HEK293T (cell line): Measurements from ENCODE around the gene DNASE1.

ENCODE experiments used
- BHLHE40 ChIP-seq: fragments of 450-650 bp; IDR thresholded peaks from 2 replicates; pipeline ENCODE4 v1.6.1; 2016; ENCODE audit warnings: mild to moderate bottlenecking, moderate library complexity, borderline replicate concordance
- CTBP1 ChIP-seq: fragments of 450-650 bp; IDR thresholded peaks from 2 replicates; pipeline ENCODE4 v1.6.1; 2016; ENCODE audit warnings: borderline replicate concordance
- ELF4 ChIP-seq: fragments of 450-650 bp; IDR thresholded peaks from 2 replicates; pipeline ENCODE4 v1.6.1; 2017; ENCODE audit warnings: antibody characterized with exemption
- FOXK2 ChIP-seq: fragments of 450-650 bp; IDR thresholded peaks from 2 replicates; pipeline ENCODE4 v1.6.1; 2016; ENCODE audit warnings: mild to moderate bottlenecking
- FOXM1 ChIP-seq: fragments of 450-650 bp; IDR thresholded peaks from 2 replicates; pipeline ENCODE4 v1.6.1; 2017; ENCODE audit warnings: mild to moderate bottlenecking, borderline replicate concordance
- LEF1 ChIP-seq: fragments of 450-650 bp; IDR thresholded peaks from 2 replicates; pipeline ENCODE4 v1.6.1; 2017; ENCODE audit warnings: mild to moderate bottlenecking, borderline replicate concordance
- ZNF384 ChIP-seq: fragments of 450-650 bp; IDR thresholded peaks from 2 replicates; pipeline ENCODE4 v1.6.1; 2016

DNA sequence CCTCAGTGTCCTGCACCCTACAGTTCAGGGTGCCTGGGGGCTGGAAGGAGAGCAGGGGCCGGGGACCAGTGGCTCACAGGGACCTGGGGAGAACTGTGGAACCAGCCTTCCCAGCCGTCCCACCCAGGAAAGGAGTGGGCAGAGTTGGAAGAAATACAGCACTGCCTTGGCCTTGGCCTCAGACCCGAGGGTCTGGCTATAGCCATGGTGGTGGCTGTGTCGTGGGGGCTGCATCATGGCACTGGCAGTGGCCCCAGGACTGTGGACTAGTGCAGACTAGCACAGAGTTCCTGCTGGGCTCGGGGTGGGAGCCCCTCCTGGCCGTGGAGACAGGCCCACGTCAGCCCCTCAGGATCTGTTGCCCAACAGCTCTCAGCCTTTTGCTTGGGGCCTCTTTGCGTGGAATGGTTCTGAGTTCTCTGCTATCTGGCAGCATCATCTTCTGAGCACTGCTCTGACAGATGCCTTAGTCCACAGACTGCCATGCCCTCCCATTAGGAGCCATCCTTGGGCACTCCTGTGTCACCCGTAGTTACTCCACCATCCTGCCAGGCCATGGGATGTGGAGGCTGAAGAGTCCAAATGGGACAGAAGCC, 12.6 kb upstream of the DNASE1 start:
- TF ChIP-seq FOXM1 (no peak), BHLHE40 (no peak), ZNF384 (no peak), LEF1 (no peak), CTBP1 (no peak), FOXK2 (no peak), ELF4 (no peak)
